GM18861 (cell line): ENCODE measurements around the gene NGFR.
"Not testable (repeated sequence)": the region's sequence is repeated elsewhere in the genome, so short reads cannot be mapped to it uniquely, and the experiment has no call there.

Source experiments
- ATAC-seq: cut with Tn5 transposase; IDR thresholded peaks from one replicate; pipeline ENCODE4 v1.9.1; 2021; ENCODE audit not compliant: unreplicated experiment

The NGFR gene

DNA sequence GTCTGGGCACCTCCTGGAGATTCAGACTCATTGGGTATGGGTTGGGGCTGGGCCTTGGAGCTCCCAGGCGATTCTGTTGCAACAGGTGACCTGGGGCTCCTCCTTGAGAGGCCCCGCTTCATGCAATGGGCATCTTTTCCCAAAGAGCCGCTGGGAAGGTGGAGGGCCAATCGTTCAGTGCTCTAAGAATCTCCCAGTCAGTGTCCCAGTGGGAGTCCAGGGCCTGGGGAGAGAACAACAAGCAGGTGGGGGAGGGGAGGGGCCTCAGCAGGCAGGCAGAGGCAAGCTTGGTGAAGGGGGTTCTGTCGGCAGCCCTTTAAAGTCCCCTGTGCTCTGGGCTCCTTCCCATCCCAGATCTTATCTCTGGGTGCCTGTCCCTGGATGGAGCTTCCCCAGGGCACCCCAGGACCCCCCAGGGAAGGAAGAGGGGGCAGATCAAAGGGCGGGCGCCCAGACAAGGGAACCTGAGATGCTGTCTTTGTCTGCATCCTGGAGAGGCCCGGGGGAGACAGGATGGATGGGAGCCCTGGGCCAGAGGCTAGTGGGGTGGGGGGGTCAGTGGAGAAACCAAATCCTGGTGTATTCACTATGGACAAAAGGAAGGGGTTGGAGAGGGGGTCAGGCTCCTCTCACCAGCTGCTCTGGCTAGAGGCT, 50.0 kb downstream of the NGFR start:
- ATAC-seq: no peak

DNA sequence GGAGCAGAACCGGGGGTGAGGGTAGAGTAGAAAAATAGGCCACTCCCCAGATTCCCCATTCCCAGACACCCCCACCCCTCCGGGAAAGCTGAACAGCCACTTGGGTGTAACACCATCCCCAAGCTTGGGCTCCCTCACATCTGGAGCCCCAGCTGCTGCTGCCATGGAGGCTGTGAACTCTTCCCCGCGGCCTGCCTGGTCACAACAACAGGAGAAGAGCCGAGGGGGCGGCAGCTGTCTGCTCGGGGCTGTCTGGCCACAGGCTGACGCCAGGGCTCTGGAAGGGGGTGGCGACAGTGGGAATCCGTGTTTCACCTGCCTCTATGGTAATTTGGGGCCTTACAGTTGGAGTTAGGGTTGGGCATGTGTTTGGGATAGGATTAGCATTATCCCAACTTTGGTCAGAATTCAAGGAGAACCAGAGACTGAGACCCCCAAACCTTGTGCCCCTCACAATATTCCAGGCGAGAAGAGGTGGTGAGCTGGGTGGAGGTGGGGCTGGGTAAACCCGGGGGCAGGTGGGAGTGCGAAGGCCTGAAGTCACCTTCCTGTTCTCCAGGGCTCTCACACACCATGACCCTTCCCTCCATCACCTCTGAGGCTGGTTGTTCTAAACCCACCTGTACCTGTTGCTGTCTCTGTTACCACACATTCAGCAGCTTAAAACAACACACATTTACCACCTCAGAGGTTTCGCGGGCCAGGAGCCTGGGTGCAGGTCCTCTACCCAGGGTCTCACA, 50.9 kb downstream of the NGFR start:
- no peak for ATAC-seq

GRCh38 chr17:49546546-49547535, 51.7 kb downstream of the NGFR start:
- ATAC-seq: no peak

GRCh38 chr17:49547566-49547965, 52.5 kb downstream of the NGFR start:
- no peak for ATAC-seq

DNA sequence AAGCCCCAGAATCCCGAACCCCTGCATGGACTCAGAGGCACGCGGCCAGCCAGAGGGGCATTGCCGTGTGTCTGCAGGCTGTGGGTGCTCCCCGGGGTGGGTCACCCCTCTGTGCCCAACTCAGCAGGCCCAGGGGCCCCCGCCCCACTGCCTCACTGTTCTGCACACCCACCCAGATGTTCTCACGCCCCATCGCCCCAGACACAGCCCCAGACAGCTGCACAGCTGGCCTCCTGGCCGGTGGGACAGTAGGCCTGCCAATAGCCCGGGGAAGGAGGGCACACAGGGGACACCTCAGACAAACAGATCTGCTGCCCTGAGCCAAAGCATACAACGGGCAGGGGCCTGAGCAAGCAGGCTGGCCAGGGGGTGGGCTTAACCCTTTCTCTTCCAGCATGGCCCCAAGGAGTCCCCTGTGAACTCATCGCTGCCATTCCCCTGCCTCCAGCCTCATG, 53.0 kb downstream of the NGFR start:
- ATAC-seq: no peak

DNA sequence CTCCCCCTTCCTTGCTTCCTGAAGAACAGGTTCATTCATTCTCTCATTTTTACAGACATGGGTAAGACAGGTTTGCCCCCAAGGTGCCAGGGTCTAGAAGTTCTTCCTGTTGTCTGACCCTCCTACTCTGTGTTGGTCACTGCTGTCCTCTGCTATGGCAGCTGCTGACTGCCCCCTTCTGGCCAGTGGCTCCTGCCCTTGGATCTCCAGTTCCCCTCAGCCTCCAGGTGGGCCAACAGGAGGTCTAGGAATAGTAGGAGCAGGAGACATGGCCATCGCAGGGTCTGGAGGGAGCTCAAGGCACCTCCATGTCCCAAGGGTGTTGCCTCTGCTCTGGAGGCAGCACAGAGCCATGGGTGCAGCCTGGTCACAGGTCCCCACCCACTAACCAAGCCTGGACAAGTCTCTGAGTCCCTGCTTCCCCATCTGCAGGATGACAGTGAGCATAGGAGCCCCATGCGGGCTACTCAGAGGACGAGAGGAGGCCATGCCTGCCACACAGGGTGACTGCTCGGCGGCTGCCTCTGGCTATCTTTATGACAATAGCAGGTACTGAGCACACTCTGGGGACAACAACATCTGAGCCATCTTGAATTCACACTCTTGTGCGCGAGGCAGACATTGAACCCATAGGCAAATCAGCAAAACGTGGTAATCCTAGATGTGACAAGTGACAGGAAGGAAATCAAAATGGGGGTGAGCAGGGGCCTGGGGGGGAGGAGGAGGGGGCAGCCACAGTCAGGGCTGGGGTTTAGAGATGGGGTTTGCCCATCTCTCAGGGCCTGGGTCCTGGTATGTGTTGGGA, 53.6 kb downstream of the NGFR start:
- ATAC-seq: no peak

- no peak for ATAC-seq
These were observed 54.2 kb downstream of the NGFR start for GRCh38 chr17:49549311-49549605.

GRCh38 chr17:49549691-49550678, 54.9 kb downstream of the NGFR start:
- ATAC-seq: no peak

DNA sequence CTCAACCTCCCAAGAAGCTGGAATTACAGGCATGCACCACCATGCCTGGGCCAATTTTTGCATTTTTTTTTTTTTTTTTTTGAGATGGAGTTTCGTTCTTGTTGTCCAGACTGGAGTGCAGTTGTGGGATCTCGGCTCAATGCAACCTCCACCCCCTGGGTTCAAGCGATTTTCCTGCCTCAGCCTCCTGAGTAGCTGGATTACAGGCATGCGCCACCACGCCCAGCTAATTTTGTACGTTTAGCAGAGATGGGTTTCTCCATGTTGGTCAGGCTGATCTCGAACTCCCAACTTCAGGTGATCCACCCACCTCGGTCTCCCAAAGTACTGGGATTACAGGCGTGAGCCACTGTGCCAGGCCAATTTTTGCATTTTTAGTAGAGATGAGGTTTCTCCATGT, 55.7 kb downstream of the NGFR start:
- not testable (repeated sequence) for ATAC-seq

DNA sequence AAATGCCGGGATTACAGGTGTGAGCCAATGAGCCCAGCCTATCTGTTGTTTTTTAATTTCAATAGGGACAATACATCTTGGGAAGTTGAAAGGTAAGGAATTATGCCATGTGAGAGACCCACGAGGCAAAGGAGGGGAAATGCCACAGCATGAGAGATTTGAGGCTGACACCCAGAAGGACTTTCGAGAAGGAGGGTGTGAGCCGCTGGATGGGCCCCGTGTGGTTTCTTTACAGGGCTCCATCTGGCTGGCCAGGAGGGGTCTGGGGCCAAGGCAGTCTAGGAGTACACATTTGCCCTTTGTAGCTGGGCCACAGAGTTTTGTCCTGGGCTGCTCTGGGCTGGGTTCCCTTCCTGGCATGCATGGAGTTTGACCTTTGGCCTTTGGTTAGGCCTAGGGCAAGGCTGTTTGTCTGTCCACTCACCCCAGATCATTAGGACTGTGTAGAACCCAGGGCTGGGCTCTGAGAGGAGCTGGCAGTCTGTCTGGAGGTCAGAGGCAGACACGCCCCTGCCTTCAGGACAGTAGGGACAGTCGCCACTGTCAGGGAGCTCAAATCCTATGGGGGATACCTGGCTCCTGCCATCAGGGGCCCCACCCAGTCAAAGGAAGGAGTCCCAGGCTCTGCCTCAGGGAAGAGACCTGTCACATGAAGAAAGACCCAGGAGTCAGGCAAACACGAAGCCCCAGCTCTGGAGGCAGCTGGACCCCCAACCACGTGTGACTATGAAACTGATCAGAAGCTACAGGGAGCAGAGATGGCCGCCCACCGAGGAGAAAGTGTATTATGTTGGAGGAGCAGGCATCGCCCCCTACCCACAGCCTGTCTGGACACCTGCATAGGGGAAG, 56.4 kb downstream of the NGFR start:
- no peak for ATAC-seq

- ATAC-seq: no peak
These were observed 57.1 kb downstream of the NGFR start for GRCh38 chr17:49552070-49552751.

- ATAC-seq: no peak
These were observed 58.7 kb downstream of the NGFR start for GRCh38 chr17:49553676-49554335.

- no peak for ATAC-seq
These were observed 59.8 kb downstream of the NGFR start for GRCh38 chr17:49554694-49555494.

GRCh38 chr17:49555495-49556222, 60.6 kb downstream of the NGFR start:
- no peak for ATAC-seq

DNA sequence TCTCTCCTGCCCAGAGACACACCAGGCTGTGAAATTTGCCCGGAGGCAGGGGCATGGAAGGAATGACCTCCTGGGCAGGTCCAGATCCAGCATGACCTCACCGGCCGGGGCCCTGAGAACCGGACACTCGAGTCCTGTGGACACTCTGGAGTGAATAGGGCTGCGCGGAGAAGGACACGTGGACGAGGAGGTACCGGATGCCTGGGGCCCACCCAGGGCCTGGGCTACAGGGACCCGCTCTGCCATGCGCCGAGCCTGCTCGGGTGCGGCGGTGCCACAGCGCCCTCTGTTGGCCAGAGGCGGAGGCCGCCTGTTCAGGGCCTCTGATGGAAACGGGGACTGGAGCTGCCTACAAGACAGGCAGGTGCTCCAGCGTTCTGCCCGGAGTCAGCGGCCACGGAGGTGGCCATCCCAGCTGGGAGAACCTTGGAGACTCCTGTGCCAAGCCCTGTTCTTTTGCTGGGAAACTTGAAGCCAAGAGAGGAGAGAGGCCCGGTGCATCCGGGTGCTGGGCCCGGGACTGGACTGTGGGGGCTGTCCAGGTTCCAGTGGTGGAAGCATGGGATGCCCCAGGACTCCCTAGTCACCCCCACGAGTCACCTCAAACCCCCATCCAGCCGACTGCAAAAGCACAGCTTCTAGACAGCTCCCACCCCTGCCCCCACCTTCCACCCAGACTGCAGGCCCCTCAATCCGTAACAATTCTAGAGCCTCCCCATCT, 61.3 kb downstream of the NGFR start:
- ATAC-seq: no peak
